Hepatocyte (in vitro differentiated cells): ENCODE results near the gene SH3TC2. TPM values are rescaled to one million over a fixed set of nuclear protein-coding genes. Genes with fewer than 3 reads are reported as not detected.

Experiments
- DNase-seq: peaks from one replicate; pipeline ENCODE4 v3.0.0-alpha.2; 2016; ENCODE audit warnings: low spot score
- H2AFZ ChIP-seq: fragments of 200-600 bp; sonication (generic); 2 replicates; pipeline ENCODE4 v1.6.0; 2016; ENCODE audit warnings: antibody characterized with exemption, mild to moderate bottlenecking
- H3K27ac ChIP-seq: fragments of 200-600 bp; sonication (generic); 2 replicates; pipeline ENCODE4 v1.5.1; 2016; ENCODE audit warnings: mild to moderate bottlenecking
- H3K27me3 ChIP-seq: fragments of 200-600 bp; sonication (generic); 2 replicates; pipeline ENCODE4 v1.6.1; 2016
- H3K36me3 ChIP-seq: fragments of 200-600 bp; sonication (generic); replicated peaks from 2 replicates; pipeline ENCODE4 v1.5.1; 2016; ENCODE audit warnings: low read depth; ENCODE audit not compliant: insufficient read depth
- H3K4me1 ChIP-seq: fragments of 200-600 bp; sonication (generic); 2 replicates; pipeline ENCODE4 v1.5.1; 2016; ENCODE audit warnings: mild to moderate bottlenecking, moderate library complexity; ENCODE audit not compliant: insufficient read depth
- H3K4me2 ChIP-seq: fragments of 200-600 bp; sonication (generic); 2 replicates; pipeline ENCODE4 v1.6.0; 2016
- H3K4me3 ChIP-seq: fragments of 200-600 bp; sonication (generic); 2 replicates; pipeline ENCODE4 v1.5.1; 2016; ENCODE audit warnings: mild to moderate bottlenecking
- H3K79me2 ChIP-seq: fragments of 200-600 bp; sonication (generic); 2 replicates; pipeline ENCODE4 v1.6.0; 2017; ENCODE audit warnings: mild to moderate bottlenecking
- H3K9me2 ChIP-seq: fragments of 200-600 bp; sonication (generic); replicated peaks from 2 replicates; pipeline ENCODE4 v1.6.0; 2017; ENCODE audit warnings: mild to moderate bottlenecking; ENCODE audit not compliant: insufficient read depth
- H3K9me3 ChIP-seq: fragments of 200-600 bp; sonication (generic); 2 replicates; pipeline ENCODE4 v1.5.1; 2016; ENCODE audit warnings: low read depth, mild to moderate bottlenecking
- H4K20me1 ChIP-seq: fragments of 200-600 bp; sonication (generic); 2 replicates; pipeline ENCODE4 v1.6.0; 2016; ENCODE audit warnings: mild to moderate bottlenecking; ENCODE audit not compliant: insufficient read depth, poor library complexity, severe bottlenecking
- CTCF ChIP-seq: fragments of 200-600 bp; sonication (generic); IDR thresholded peaks from 2 replicates; pipeline ENCODE4 v1.5.1; 2016; ENCODE audit warnings: antibody characterized with exemption, mild to moderate bottlenecking; ENCODE audit not compliant: poor library complexity
- EZH2 ChIP-seq: fragments of 200-600 bp; sonication (generic); IDR thresholded peaks from 2 replicates; pipeline ENCODE4 v1.6.1; 2016; ENCODE audit warnings: antibody characterized with exemption, mild to moderate bottlenecking, borderline replicate concordance
- EZH2phosphoT487 ChIP-seq: fragments of 200-600 bp; sonication (generic); IDR thresholded peaks from one replicate; pipeline ENCODE4 v1.6.1; 2018; ENCODE audit warnings: antibody characterized with exemption, mild to moderate bottlenecking, low read depth, moderate library complexity; ENCODE audit not compliant: unreplicated experiment, severe bottlenecking
- WGBS: methylation state at CpG from one replicate; pipeline ENCODE4 v1.1.6; 2016; ENCODE audit warnings: low lambda C conversion rate; ENCODE audit errors: missing lambda C conversion rate; 5-methylcytosine and 5-hydroxymethylcytosine counted together
- polyA plus RNA-seq: library from polyadenylated mRNA; unstranded; fragments of >200 nt; fragmentation: Nextera tagmentation; extraction: Ambion mirVana; gene quantifications from 2 replicates; pipeline ENCODE4 v1.2.1, GENCODE V29; 2016
- total RNA-seq: library from RNA; depleted of rRNA; stranded (reverse); fragments of >200 nt; gene quantifications from 2 replicates; pipeline ENCODE4 v1.2.3, GENCODE V29; 2014

SH3TC2 gene
- total and polyA plus RNA-seq, 2 experiments from 2014 or later, result 2.2 to 3.5 TPM

- Histone ChIP-seq H3K79me2 (no peaks in the 10 kb centered on the region), H3K27me3 (no peaks in the 10 kb centered on the region), H3K27ac (no peak overlapping the region), H3K9me2 (no peaks in the 10 kb centered on the region), H3K4me3 (no peak overlapping the region), H3K4me1 (no peaks in the 10 kb centered on the region), H2AFZ (no peak overlapping the region), H3K36me3 (no peaks in the 10 kb centered on the region), H3K4me2 (no peak overlapping the region), H4K20me1 (no peaks in the 10 kb centered on the region), H3K9me3 (no peaks in the 10 kb centered on the region)
- no peak for DNase-seq
- no peak for TF ChIP-seq EZH2
- TF ChIP-seq CTCF, result no peak
- no peak for TF ChIP-seq EZH2phosphoT487
- 44% methylated on average over 1 of the region's 1 CpG for WGBS
These were observed 72.0 kb downstream of the SH3TC2 start for GRCh38 chr5:148990817-148991216.

GRCh38 chr5:148989567-148989966 lies 73.3 kb downstream of the SH3TC2 start:
- WGBS, result 82% methylated on average over 2 of the region's 2 CpGs
- Histone ChIP-seq H3K36me3 (no peaks in the 10 kb centered on the region), H4K20me1 (no peaks in the 10 kb centered on the region), H3K4me1 (peaks cover under 1% of the 10 kb centered on the region), H3K27me3 (no peaks in the 10 kb centered on the region), H3K9me2 (no peaks in the 10 kb centered on the region), H3K79me2 (no peaks in the 10 kb centered on the region), H3K4me2 (no peak overlapping the region), H2AFZ (no peak overlapping the region), H3K27ac (no peak overlapping the region), H3K4me3 (no peak overlapping the region), H3K9me3 (no peaks in the 10 kb centered on the region)
- DNase-seq, result no peak
- TF ChIP-seq EZH2phosphoT487, result no peak
- no peak for TF ChIP-seq EZH2
- no peak for TF ChIP-seq CTCF

GRCh38 chr5:148988328-148988727 lies 74.5 kb downstream of the SH3TC2 start:
- 83% methylated on average over 6 of the region's 6 CpGs for WGBS
- no peaks in the 10 kb centered on the region for H3K9me2 ChIP-seq
- H3K4me3 ChIP-seq, result no peak overlapping the region
- no peak overlapping the region for H3K4me2 ChIP-seq
- H3K79me2 ChIP-seq, result no peaks in the 10 kb centered on the region
- H4K20me1 ChIP-seq, result no peaks in the 10 kb centered on the region
- no peaks in the 10 kb centered on the region for H3K9me3 ChIP-seq
- no peak overlapping the region for H2AFZ ChIP-seq
- no peak overlapping the region for H3K27ac ChIP-seq
- no peak for DNase-seq
- no peaks in the 10 kb centered on the region for H3K27me3 ChIP-seq
- H3K36me3 ChIP-seq, result no peaks in the 10 kb centered on the region
- H3K4me1 ChIP-seq, result peaks cover 3% of the 10 kb centered on the region
- no peak for TF ChIP-seq EZH2
- no peak for TF ChIP-seq CTCF

- H2AFZ ChIP-seq, result no peak overlapping the region
- no peaks in the 10 kb centered on the region for H3K36me3 ChIP-seq
- H3K9me3 ChIP-seq, result no peaks in the 10 kb centered on the region
- H3K4me2 ChIP-seq, result no peak overlapping the region
- H3K9me2 ChIP-seq, result no peaks in the 10 kb centered on the region
- peaks cover 5% of the 10 kb centered on the region for H3K4me1 ChIP-seq
- TF ChIP-seq EZH2 (no peak), CTCF (no peak), EZH2phosphoT487 (no peak)
- H3K27me3 ChIP-seq, result no peaks in the 10 kb centered on the region
- 72% methylated on average over 2 of the region's 2 CpGs for whole genome bisulfite sequencing
- no peak overlapping the region for H3K4me3 ChIP-seq
- DNase-seq, result no peak
- no peak overlapping the region for H3K27ac ChIP-seq
- no peaks in the 10 kb centered on the region for H3K79me2 ChIP-seq
- no peaks in the 10 kb centered on the region for H4K20me1 ChIP-seq
These were observed 76.2 kb downstream of the SH3TC2 start for GRCh38 chr5:148986636-148987035.
